Iris pigment epithelial cell (primary cell): ENCODE measurements around the gene SMPD3.

ENCODE experiments used
- DNase-seq: peaks from one replicate; pipeline ENCODE4 v3.0.0-alpha.2; 2011; ENCODE audit warnings: low read depth

The SMPD3 gene

DNA sequence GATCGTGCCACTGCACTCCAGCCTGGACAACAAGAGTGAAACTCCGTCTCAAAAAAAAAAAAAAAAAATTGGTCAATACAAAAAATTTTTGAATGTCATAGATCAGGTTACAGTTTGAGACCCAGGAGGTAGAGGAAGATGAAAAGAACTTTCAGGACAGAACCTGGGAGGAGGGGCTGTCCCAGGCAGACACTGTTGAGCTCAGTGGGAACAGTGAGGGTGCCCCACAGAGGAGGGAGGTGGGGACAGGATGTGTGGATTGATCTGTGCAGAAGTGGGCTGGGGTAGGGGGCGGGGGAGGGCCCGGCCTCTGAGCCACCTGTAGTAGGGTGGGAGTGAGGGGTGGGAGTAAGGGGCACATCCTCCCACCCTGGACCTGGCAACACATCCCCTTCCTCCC lies 79.1 kb downstream of the SMPD3 start:
- no peak for DNase-seq

DNA sequence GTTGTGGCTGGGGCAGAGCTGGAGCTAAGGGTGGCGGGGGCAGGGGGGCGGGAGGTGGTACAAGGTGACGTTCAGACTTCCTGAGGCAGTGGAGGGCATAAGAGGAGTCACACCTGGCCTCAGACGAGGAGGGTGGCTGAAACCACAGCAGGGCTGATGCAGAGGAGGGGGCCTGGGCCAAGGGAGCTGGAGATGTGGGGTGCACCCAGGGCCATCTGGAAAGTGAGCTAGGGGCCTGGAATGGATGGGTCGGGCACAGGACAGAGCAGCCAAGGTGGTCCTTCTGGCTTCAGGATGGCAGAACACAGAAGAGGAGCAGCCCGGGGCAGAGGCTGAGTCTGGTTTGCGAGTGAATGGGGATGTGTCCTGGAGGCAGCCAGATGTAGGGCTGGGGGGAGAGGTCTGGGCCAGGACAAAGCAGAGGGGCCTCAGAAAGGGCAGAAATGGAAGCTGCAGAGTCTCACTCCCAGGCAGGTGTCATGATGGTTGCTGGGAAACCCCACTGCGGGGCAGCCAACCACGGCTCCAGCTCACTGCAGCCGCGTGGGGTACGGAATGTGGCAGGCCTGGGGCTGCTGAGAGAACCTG lies 79.9 kb downstream of the SMPD3 start:
- DNase-seq = no peak

DNA sequence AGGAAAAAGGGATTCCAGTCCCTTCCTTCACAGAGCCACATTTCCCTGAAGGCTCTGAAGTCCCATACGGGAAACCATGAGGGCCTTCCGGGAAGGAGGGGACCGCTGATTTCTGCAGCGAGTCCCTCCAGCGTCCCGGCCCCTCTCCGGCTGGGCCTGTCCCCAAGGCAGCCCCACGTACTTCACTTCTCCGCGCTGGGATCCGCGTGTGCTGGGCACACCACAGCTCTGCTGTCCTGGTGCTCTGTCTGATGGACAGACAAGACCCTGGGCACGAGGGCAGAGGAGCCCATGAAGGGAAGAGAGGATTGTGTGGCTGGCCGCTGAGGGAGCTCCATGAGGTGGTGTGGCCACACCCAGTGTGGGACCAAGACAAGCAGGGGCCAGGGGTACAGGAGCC lies 80.4 kb downstream of the SMPD3 start:
- no peak for DNase-seq

DNA sequence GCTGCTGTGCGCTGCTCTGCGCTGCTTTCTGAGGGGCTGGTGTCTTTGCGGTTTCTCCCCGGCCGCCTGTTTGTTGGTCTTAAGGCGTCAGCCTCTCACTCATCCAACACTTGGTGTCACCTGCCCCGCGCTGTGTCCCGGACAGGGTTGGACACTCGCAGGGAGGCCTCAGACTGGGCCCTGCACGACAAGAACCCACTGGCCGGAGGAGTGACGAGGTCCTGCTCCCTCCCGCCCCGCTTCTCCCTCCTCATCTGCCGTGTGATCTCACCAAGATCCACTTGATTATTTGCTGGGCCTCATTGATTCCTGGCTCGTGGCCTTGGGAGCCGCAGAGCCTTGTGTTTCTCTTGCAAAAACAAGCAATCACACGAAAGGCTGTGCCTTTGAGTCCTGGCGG lies 80.9 kb downstream of the SMPD3 start:
- no peak for DNase-seq

DNA sequence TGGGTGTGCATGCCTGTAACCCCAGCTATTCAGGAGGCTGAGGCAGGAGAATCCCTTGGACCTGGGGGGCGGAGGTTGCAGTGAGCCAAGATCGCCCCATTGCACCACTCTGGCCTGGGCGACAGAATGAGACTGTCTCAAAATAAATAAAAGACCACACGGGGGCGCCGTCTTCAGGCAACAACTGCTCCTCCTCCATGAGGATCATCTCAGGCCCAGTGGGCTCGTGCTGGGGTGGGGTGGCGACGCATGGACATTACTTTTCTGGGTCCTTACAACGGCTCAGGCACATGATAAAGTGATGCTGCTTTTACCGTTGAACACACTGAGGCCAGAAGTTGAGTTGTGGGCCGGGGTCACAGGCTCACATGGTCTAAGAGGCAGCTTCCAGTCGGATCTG lies 81.3 kb downstream of the SMPD3 start:
- DNase-seq = peak; percentile 39

DNA sequence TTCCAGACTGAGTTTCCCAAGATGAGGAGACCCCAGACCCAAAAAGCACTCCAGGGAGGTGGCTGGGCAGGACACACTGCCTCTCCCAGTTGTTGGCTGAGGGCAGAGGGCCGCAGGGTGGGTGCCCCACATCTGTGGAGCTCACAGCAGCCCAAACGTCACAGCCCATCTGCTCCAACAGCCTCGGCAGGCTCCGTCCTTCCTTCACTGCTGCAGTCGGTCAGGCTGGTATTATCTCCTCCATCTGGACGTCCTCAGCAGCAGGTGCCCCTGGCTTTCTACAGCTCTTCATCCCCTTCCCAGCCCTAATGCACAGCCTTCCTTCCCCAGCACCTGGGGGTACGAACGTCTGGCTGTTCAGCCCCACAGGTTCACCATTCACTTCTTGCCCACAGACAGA lies 82.2 kb downstream of the SMPD3 start:
- DNase-seq = no peak

DNA sequence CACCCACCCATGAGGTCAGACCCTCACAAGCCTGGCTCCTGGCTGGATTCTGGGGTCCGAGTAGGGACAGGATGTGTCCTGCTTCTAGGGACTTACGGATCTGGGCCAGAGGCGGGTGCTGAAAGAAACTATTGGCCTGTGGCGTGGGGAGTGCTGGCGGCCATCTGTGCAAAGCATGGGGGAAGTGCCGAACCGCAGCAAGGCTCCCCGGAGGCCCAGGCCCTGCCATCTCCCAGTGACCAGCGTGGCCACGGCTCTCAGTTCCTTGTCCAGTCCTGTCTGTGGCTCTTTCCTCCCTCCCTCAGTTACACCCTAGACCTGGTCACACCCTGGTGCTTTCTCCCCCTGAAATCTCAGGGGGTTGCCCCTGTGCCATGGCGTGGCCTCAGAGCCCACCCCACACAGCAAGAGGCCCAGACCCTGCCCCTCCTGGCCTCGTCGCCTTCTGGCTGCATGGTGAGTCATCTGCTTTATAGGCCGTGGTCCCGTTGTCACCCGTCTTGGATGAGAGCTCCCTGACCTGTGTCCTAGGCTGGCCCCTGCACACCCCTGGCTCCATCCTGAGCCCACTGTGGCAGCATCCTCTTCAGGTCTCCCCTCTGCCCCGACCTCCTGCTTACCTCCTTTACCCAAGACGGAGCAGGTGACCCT lies 83.0 kb downstream of the SMPD3 start:
- no peak for DNase-seq

DNA sequence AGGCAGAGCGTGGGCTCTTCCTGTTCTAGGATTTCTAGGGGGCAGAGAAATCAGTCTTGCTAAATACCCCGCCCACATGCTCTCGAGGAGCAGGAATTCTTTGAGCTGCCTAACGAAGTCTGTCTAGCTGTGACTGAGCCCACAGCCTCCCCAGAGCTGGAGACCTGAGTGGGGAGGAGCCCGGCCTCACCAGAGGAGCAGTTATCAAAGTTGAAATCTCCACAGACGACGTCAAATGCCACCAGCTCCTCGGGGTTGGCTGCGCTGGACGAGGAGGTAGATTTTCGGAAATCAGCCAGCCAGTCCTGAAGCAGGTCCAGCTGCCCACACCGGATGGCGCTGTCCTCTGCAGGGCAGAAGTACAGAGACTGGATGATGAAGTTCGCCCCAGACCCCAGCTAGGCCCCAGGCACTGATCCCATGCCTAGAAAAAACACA lies 83.7 kb downstream of the SMPD3 start:
- peak; percentile 31 for DNase-seq

DNA sequence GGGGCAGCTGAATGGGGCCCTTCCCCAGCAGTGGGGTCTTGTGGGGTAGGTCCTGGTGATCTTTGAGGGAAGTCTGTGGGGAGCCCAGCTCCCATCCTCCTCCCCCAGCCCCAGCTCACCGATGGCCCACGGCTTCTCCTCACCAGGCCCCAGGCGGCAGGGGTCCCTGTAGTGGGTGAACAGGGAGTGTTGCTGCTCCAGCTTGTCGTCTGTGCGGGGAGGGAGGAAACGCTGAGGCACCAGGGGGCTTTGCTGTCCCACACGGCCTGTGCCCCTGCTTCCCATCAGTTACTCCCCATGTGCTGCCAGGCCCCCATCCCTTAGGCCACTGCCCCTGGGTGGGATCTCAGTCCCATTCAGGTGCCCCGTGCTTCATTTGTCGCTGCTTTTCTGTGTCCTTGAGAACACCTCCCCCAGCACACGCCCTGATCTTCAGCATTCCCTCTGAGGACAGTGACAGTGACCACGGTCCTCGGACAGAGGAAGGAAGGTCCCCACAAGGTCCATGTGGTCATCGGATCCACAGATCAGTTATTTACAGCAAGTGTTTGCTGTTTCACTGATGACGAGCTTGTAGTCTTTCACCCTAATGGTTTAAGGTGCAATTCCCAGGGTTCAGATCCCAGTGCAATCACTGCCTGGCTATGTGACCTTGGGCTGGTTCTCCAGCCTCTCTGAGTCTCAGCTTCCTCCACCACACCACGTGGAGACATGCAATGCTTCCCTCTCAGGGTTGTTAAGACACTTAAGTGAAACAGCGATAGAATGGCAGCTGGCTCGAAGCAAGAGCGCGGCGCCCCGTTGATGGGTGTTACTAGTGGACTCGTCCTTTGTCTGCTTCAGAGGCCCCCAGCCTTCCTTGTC lies 84.4 kb downstream of the SMPD3 start:
- DNase-seq = peak; percentile 25

DNA sequence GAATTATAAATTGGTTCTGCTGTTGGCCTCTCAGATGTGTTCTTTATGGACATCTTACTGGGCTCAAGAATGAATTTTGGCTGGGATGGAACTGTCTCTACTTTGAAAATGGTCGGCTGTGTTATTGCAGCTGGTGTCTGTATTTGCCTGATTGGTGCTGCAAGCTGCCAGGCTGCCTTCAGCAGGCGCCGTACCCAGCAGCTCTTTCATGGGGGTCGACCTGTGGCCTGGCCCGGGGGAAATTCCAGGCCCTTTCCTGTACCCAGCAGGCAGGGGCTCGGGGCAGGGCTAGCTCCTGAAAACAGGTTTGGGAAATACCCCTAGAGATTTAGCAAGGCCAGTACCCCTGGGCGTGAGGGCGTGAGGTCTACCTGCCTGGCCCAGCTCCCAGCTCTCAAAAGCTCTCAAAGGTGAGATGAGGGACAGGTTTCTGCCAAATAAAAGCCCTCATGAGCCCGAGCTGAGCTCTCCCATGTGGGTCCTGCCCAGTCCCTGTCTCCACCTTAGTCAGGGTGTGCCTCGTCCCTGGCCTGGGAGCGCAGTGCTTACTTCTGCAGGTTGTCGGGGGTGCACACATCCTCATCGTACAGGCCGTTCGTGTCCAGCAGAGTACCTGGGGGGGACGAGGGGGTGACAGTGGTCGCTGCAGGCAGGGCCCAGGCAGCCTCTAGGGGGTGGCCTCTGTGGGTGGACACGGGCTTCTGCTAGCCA lies 85.2 kb downstream of the SMPD3 start:
- DNase-seq = no peak

DNA sequence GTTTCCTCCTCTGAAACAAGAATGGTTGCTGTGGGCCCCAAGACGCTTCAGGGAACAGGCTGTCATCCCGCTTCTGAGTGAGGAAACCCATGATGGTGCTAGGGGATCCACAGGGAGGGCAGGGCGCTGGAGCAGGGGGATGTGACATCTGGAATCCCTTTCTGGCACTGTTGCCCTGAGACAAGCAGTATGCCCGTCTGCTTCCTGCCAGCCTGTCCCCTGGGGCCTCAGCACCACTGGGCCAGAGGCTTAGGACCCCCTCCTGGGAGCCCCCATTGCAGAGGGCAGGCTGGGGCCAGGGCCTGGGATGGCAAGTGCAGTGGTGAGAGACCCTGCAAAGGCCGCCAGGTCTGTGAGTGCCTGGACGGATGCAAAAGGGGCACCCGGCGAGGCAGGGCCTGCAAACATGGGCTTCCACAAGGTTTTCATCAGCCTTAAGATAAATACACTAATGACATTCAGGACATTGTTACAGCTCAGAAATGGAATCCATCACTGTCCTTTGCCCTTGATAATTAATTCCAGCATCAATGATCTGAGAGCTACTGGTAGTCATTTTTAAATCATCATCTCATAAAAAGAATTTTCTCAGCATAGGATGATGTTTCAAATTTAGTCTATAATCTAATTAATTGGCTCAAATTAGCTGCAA lies 85.9 kb downstream of the SMPD3 start:
- DNase-seq = no peak

DNA sequence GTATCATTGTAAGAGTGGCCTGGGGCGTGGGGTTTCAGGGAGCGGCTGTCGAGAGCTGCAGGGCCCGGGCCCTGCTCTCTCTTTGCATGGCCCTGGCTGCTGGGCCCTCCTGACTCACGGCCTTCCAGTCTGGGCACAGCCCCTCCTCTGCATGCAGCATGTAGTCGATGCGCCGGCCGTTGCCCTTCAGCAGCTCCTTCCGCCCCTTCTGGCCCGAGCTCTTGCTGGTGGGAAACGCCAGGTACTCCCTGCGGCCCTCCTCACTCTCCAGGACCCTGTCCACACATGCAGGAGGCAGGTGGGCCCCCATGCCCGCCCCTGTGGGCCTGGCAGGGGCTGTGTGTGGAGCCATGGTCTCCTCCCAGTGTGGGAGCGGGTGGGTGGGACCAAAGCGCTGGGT lies 86.8 kb downstream of the SMPD3 start:
- DNase-seq = peak; percentile 8

DNA sequence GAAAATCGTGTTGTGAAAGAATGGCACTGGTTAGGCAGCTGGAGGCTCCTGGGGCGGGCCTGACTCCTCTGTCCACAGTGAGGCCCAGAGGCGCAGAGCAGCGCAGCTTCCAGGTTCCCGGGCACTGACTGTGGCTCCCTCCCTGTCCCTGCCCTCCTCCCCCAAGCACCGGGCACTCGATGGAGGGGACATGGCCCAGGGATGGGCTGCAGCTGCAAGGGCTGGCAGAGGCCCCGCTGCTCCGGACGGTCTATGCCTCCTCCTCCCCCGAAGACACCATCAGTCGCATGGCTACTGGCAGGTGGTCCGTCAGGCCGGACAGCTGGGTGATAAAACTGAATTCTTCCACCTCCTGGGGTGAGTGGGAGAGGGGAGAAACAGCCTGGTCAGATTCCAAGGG lies 87.4 kb downstream of the SMPD3 start:
- no peak for DNase-seq

DNA sequence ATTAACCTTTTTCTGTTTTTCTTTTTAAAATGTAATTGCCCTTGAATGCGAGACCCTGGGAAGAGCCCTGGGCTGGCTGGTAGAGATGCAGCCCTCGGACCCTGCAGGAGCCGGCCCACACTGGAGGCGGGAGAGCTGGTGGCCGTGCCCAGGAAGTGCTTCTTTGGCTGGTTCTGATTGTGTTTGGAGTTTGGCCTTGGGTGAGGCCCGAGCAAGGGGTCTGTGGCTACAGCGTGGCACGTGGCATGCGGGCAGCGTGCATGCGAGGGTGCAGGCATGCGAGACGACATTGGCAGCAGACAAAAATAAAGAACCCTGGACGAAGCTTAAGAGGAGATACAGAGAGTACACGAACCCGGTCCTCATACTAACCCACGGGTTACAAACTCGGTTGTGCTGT lies 87.8 kb downstream of the SMPD3 start:
- DNase-seq = no peak

DNA sequence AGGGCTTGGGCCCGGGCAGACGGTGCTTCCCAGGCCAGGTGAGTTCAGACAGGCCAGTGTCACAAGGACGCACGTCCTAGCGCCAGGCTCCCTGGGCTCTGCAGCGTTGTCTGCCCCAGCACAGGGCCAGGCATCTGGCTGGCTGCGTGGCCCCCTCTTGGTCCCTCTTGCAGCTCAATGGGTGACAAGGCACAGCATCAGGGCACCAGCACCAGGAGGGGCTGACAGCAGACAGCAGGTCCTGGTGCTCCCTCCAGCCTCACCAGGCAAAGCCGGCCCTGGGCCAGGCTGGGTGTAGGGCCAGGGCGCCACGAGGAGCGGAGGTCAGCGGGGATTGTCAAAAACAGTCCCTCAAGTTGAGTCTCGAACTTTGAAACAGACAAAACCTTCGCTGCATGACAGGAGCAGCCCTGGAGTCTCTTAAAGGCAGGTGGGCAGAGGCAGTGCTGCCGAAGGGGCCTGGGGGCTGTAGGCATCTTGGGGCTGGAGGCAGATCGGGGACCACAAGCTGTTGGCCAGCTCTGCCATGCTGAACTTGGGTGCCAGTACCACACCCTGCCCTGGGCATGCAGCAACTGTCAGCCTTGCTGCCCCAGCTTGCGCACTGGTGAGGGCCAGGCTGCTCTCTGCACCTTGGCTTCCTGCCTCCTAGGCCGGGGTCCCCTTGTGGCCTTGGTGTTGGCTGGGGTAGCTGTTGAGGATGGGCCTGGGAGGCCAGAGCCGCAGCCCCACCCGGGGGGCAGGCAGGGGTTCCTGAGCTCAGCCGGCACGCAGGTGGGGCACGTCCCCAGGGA lies 88.7 kb downstream of the SMPD3 start:
- no peak for DNase-seq

DNA sequence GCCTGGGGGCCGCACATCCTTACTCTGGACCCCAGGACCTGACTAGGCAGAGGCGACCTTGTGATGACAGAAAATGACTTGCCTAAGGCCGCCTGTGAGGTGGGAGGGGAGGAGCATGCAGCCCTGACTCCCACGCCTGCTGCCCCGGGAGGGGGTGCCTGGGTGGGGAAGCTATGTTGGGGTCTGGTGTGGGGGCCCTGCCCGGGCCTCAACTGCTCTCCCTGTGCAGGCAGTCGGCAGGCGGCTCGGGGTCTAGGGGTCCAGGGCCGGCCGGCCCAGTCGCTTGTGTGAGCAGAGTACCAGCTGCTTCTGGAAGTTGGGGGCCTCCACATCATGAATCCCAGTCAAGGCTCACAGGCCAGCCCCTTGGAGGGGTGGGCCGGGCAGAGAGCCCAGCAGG lies 89.4 kb downstream of the SMPD3 start:
- no peak for DNase-seq

DNA sequence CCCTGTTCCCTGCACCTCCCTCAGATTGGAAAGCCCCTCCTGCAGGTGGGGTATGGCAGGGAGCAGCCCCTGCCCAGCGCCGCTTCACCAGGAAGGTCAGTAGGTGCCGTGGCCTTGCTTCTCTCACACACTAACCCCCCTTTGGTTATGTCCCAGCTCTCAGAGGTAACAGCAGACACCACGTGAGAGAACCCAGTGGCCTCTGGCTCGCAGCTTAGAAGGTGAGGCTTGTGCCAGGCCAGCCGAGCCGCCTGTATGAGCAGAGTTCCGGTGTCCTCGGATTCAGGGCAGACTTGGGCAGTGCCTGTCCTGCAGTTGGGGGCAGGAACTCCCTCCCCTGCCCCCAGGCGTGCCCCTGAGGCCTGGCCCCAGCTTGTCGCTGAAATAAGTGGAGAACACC lies 90.4 kb downstream of the SMPD3 start:
- no peak for DNase-seq

DNA sequence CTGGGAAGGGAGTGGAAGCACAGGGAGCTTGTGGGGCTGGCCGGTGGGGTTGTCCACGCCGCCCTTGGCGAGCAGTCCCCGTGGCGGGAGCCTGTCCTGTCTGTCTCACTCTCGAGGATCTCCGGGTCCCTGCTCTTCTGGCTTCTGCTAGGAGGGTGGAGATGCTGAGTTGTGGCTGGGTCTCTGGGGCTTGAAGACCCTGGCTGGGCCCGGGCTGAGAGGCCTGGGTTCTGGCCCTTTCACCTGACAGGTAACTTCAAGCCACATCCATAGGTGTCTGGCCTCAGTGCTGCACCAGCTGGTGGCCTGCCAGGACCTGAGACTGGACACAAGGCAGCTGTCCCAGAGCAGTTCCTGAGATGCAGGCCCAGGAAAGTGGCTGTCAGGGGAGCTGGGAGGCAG lies 90.8 kb downstream of the SMPD3 start:
- DNase-seq = no peak

DNA sequence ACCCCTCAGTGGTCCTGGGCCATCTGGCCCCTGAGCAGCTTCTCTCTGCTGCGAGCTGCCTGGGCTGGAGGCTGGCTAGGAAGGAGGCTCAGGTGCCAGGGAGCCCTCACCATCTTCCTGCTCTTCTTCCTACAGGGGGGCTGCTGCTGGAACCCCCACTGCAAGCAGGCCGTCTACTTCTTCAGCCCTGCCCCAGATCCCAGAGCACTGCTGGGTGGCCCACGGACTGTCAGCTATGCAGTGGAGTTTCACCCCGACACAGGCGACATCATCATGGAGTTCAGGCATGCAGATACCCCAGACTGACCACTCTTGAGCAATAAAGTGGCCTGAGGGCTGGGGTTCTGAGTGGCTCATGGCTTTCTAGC lies 91.4 kb downstream of the SMPD3 start:
- DNase-seq = peak; percentile 24

DNA sequence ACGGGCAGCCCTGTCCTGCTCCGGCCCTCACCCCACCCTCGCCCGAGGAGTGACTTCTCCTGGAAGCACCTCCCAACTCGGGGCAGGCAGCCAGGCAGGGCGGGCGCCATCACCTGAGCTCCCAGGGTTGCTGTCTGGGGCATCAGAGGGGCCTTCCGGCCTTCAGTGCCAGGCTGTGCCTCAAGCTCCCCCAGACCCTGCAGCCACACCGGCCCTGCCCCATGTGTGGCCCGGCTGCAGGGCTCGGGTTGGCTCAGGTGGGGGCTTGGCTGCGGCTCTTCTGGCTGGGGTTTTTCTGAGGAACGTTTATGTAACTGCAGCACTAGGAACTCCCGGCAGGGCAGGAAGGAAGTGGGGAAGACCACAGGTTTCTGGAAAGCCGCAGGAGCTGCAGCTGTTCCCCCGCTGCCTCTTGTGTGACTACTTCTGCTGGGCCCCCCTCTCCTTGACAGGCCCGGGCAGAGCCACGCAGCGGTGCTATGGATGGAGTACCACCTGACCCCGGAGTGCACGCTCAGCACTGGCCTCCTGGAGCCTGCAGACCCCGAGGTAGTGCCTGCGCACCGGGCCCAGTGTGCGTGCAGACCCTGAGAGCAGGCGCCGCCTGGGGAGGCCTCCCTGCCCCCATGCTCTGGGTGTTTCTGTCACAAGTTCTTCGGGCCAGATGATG lies 91.9 kb downstream of the SMPD3 start:
- DNase-seq = peak; percentile 12
